GM06990 (cell line): Measurements from ENCODE around the gene TTC7B.

ENCODE experiments used
- DNase-seq: peaks from one replicate; pipeline ENCODE4 v3.0.0-alpha.2; 2011; ENCODE audit not compliant: insufficient read length; ENCODE audit errors: extremely low read depth
- H3K27me3 ChIP-seq: replicated peaks from 2 replicates; pipeline ENCODE4 v1.6.0; 2011; ENCODE audit warnings: low read length; ENCODE audit not compliant: control insufficient read depth, insufficient read depth
- H3K36me3 ChIP-seq: 2 replicates; pipeline ENCODE4 v1.5.1; 2011; ENCODE audit warnings: low read length; ENCODE audit not compliant: control insufficient read depth, insufficient read depth
- H3K4me3 ChIP-seq: replicated peaks from 2 replicates; pipeline ENCODE4 v1.5.1; 2011; ENCODE audit warnings: low read depth, mild to moderate bottlenecking, control low read depth, low read length
- TF ChIP-seq, protein P1 (sequence below): IDR thresholded peaks from 2 replicates; pipeline ENCODE4 v1.5.1; 2011; ENCODE audit warnings: low read length, control low read depth, mild to moderate bottlenecking, inconsistent platforms; ENCODE audit not compliant: insufficient read depth, poor library complexity, severe bottlenecking

TTC7B gene

GRCh38 chr14:90549794-90550641 lies 266.2 kb downstream of the TTC7B start:
- DNase-seq: no peak
- no peak overlapping the region for H3K4me3 ChIP-seq
- TF ChIP-seq, protein P1, sequence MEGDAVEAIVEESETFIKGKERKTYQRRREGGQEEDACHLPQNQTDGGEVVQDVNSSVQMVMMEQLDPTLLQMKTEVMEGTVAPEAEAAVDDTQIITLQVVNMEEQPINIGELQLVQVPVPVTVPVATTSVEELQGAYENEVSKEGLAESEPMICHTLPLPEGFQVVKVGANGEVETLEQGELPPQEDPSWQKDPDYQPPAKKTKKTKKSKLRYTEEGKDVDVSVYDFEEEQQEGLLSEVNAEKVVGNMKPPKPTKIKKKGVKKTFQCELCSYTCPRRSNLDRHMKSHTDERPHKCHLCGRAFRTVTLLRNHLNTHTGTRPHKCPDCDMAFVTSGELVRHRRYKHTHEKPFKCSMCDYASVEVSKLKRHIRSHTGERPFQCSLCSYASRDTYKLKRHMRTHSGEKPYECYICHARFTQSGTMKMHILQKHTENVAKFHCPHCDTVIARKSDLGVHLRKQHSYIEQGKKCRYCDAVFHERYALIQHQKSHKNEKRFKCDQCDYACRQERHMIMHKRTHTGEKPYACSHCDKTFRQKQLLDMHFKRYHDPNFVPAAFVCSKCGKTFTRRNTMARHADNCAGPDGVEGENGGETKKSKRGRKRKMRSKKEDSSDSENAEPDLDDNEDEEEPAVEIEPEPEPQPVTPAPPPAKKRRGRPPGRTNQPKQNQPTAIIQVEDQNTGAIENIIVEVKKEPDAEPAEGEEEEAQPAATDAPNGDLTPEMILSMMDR: no peak
- H3K27me3 ChIP-seq: peaks cover 3% of the 10 kb centered on the region
- H3K36me3 ChIP-seq: no peaks in the 10 kb centered on the region

GRCh38 chr14:90548455-90548854 lies 267.8 kb downstream of the TTC7B start:
- TF ChIP-seq, protein P1: no peak
- H3K36me3 ChIP-seq: no peaks in the 10 kb centered on the region
- no peak overlapping the region for H3K4me3 ChIP-seq
- H3K27me3 ChIP-seq: peaks cover 3% of the 10 kb centered on the region
- no peak for DNase-seq

DNA sequence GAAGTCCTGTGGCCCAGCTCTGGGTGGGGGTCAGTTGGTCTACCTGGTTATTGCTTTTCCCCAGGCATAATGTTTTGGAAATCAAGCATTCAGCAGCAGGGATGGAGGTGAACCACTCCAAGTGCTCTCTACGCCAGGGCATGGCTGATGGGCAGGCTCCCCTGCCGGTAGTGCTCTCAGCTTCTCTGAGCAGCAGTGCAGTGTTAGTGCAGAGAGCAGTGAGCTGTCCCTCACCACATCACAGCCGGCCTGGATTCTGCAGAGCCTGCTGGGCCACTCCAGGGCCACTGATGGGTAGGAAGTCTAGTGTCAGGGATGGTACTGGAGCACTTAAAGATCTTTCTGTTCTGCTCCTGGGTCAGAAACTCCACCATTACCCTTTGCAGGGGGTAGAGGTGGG lies 268.3 kb downstream of the TTC7B start:
- DNase-seq: no peak
- TF ChIP-seq, protein P1: no peak

GRCh38 chr14:90547250-90547649 lies 269.0 kb downstream of the TTC7B start:
- H3K36me3 ChIP-seq: no peaks in the 10 kb centered on the region
- TF ChIP-seq, protein P1: no peak

More for the DNA sequence above, 268.3 kb downstream of the TTC7B start:
- H3K36me3 ChIP-seq: no peaks in the 10 kb centered on the region
- peaks cover 3% of the 10 kb centered on the region for H3K27me3 ChIP-seq
- no peak overlapping the region for H3K4me3 ChIP-seq

GRCh38 chr14:90546767-90547166 lies 269.5 kb downstream of the TTC7B start:
- no peaks in the 10 kb centered on the region for H3K36me3 ChIP-seq
- TF ChIP-seq, protein P1: no peak
- H3K4me3 ChIP-seq: no peak overlapping the region
- H3K27me3 ChIP-seq: peaks cover 3% of the 10 kb centered on the region
- no peak for DNase-seq

More at GRCh38 chr14:90547250-90547649, 269.0 kb downstream of the TTC7B start:
- Histone ChIP-seq H3K27me3 (peaks cover 3% of the 10 kb centered on the region), H3K4me3 (no peak overlapping the region)
- no peak for DNase-seq
